ENCODE data around the gene NFX1.
"Not testable (repeated sequence)": the region's sequence is repeated elsewhere in the genome, so short reads cannot be mapped to it uniquely, and the experiment has no call there.

The NFX1 gene

GRCh38 chr9:33391111-33391771, 100.9 kb downstream of the NFX1 start:
- peak; percentile 54 for DNase-seq (ENCODE audit: low spot score)

GRCh38 chr9:33392591-33393021, 102.3 kb downstream of the NFX1 start:
- not testable (repeated sequence) for DNase-seq (ENCODE audit: low spot score)

GRCh38 chr9:33393581-33393980, 103.3 kb downstream of the NFX1 start:
- DNase-seq (ENCODE audit: low spot score): no peak

GRCh38 chr9:33393986-33394385, 103.7 kb downstream of the NFX1 start:
- not testable (repeated sequence) for DNase-seq (ENCODE audit: low spot score)

- DNase-seq (ENCODE audit: low spot score): not testable (repeated sequence)
Observed at GRCh38 chr9:33395159-33395879, 105.0 kb downstream of the NFX1 start.

- not testable (repeated sequence) for DNase-seq (ENCODE audit: low spot score)
Observed at GRCh38 chr9:33397801-33398200, 107.5 kb downstream of the NFX1 start.

- not testable (repeated sequence) for DNase-seq (ENCODE audit: low spot score)
Observed at GRCh38 chr9:33399047-33399446, 108.7 kb downstream of the NFX1 start.

GRCh38 chr9:33401809-33402208, 111.5 kb downstream of the NFX1 start:
- DNase-seq (ENCODE audit: low spot score): not testable (repeated sequence)

- DNase-seq (ENCODE audit: low spot score): not testable (repeated sequence)
Observed at GRCh38 chr9:33402371-33402770, 112.1 kb downstream of the NFX1 start, which contains the start of gene AQP7. AQP7 (minus strand) TSS chr9:33402568; CDS start chr9:33401262, 1,306 bp downstream.

GRCh38 chr9:33403941-33404787, 113.8 kb downstream of the NFX1 start:
- no peak for DNase-seq (ENCODE audit: low spot score)

GRCh38 chr9:33404788-33405362, 114.6 kb downstream of the NFX1 start:
- peak; percentile 20 for DNase-seq (ENCODE audit: low spot score)

- DNase-seq (ENCODE audit: low spot score): no peak
Observed at GRCh38 chr9:33407061-33407460, 116.7 kb downstream of the NFX1 start.

GRCh38 chr9:33408087-33408486, 117.8 kb downstream of the NFX1 start:
- DNase-seq (ENCODE audit: low spot score): no peak

- DNase-seq (ENCODE audit: low spot score): no peak
Observed at GRCh38 chr9:33414268-33414667, 124.0 kb downstream of the NFX1 start.

GRCh38 chr9:33414889-33415500, 124.7 kb downstream of the NFX1 start:
- no peak for DNase-seq (ENCODE audit: low spot score)

GRCh38 chr9:33415501-33416038, 125.3 kb downstream of the NFX1 start:
- DNase-seq (ENCODE audit: low spot score): peak; percentile 70

GRCh38 chr9:33416996-33417395, 126.7 kb downstream of the NFX1 start:
- no peak for DNase-seq (ENCODE audit: low spot score)

- DNase-seq (ENCODE audit: low spot score): no peak
Observed at GRCh38 chr9:33418090-33418489, 127.8 kb downstream of the NFX1 start.

- DNase-seq (ENCODE audit: low spot score): no peak
Observed at GRCh38 chr9:33419708-33420303, 129.5 kb downstream of the NFX1 start.
